WTC11 (cell line): ENCODE measurements around the gene HKDC1.

Experiments used
- CTCF ChIP-seq: fragments of 200-600 bp; IDR thresholded peaks from 2 replicates; pipeline ENCODE4 v1.8.0; 2022; ENCODE audit warnings: antibody characterized with exemption
- ETV6 ChIP-seq: sonication (generic); formaldehyde crosslinking; IDR thresholded peaks from 2 replicates; pipeline ENCODE4 v1.8.1; 2022; ENCODE audit warnings: mild to moderate bottlenecking, missing genetic modification reagents
- HMGA2 ChIP-seq: fragments of 250-450 bp; sonication (Bioruptor Pico); IDR thresholded peaks from 2 replicates; pipeline ENCODE4 v1.4.0; 2021; ENCODE audit warnings: mild to moderate bottlenecking, moderate library complexity
- JUN ChIP-seq: sonication (generic); formaldehyde crosslinking; IDR thresholded peaks from 2 replicates; pipeline ENCODE4 v1.8.0; 2023; ENCODE audit warnings: mild to moderate bottlenecking, missing genetic modification reagents
- NFYB ChIP-seq: sonication (generic); formaldehyde crosslinking; conservative IDR thresholded peaks from 2 replicates; pipeline ENCODE4 v1.8.0; 2022; ENCODE audit warnings: low read depth, missing genetic modification reagents
- USF2 ChIP-seq: sonication (generic); formaldehyde crosslinking; IDR thresholded peaks from 2 replicates; pipeline ENCODE4 v1.8.1; 2023; ENCODE audit warnings: mild to moderate bottlenecking, missing genetic modification reagents, moderate library complexity
- ZBTB21 ChIP-seq: sonication (generic); formaldehyde crosslinking; IDR thresholded peaks from 2 replicates; pipeline ENCODE4 v1.8.1; 2023; ENCODE audit warnings: mild to moderate bottlenecking, missing genetic modification reagents, borderline replicate concordance

- TF ChIP-seq CTCF (no peak), ZBTB21 (CRISPR knock-in tag) (no peak), USF2 (CRISPR knock-in tag) (no peak), NFYB (CRISPR knock-in tag) (no peak), ETV6 (no peak), JUN (CRISPR knock-in tag) (no peak), HMGA2 (CRISPR knock-in tag) (no peak)
Observed at GRCh38 chr10:69239816-69240434, 19.8 kb downstream of the HKDC1 start.
